DMS114 treated with DMSO at 0.1 percent for 48 hours (cell line): ENCODE results near the gene ANXA4.
"Not testable (repeated sequence)": the region's sequence is repeated elsewhere in the genome, so short reads cannot be mapped to it uniquely, and the experiment has no call there.

Source experiments
- DNase-seq: peaks from one replicate; lab custom pipeline; 2025; ENCODE audit not compliant: unreplicated experiment; lab: John Stamatoyannopoulos, UW

ANXA4 gene

GRCh38 chr2:69753659-69754363 lies 11.9 kb downstream of the ANXA4 start:
- no peak for DNase-seq

- DNase-seq: no peak
Measured at GRCh38 chr2:69754633-69755032, 12.7 kb downstream of the ANXA4 start.

GRCh38 chr2:69755862-69756467 lies 14.0 kb downstream of the ANXA4 start:
- DNase-seq: no peak

- DNase-seq: no peak
Measured at GRCh38 chr2:69762025-69762424, 20.1 kb downstream of the ANXA4 start.

GRCh38 chr2:69762513-69763494 lies 20.9 kb downstream of the ANXA4 start:
- no peak for DNase-seq

- not testable (repeated sequence) for DNase-seq
Measured at GRCh38 chr2:69763831-69764230, 21.9 kb downstream of the ANXA4 start.

- no peak for DNase-seq
Measured at GRCh38 chr2:69764286-69765095, 22.6 kb downstream of the ANXA4 start.

GRCh38 chr2:69765096-69765380 lies 23.1 kb downstream of the ANXA4 start:
- DNase-seq: no peak

- no peak for DNase-seq
Measured at GRCh38 chr2:69766014-69766413, 24.1 kb downstream of the ANXA4 start.

- DNase-seq: no peak
Measured at GRCh38 chr2:69767034-69767433, 25.1 kb downstream of the ANXA4 start.

GRCh38 chr2:69768235-69768634 lies 26.3 kb downstream of the ANXA4 start:
- DNase-seq: no peak

GRCh38 chr2:69768789-69769188 lies 26.9 kb downstream of the ANXA4 start:
- DNase-seq: no peak

- no peak for DNase-seq
Measured at GRCh38 chr2:69769272-69769671, 27.3 kb downstream of the ANXA4 start.

- DNase-seq: no peak
Measured at GRCh38 chr2:69770193-69770702, 28.3 kb downstream of the ANXA4 start.

GRCh38 chr2:69770747-69771146 lies 28.8 kb downstream of the ANXA4 start:
- DNase-seq: no peak

- no peak for DNase-seq
Measured at GRCh38 chr2:69771461-69771860, 29.5 kb downstream of the ANXA4 start.

GRCh38 chr2:69773206-69773605 lies 31.3 kb downstream of the ANXA4 start:
- DNase-seq: no peak

GRCh38 chr2:69774258-69774983 lies 32.5 kb downstream of the ANXA4 start:
- DNase-seq: not testable (repeated sequence)

GRCh38 chr2:69774984-69775982 lies 33.3 kb downstream of the ANXA4 start:
- no peak for DNase-seq
